HepG2 (cell line): Measurements from ENCODE around the gene FIBP. TPM values are rescaled to one million over a fixed set of nuclear protein-coding genes. Genes with fewer than 3 reads are reported as not detected.

ENCODE experiments used
- BHLHE40 ChIP-seq: IDR thresholded peaks from 2 replicates; pipeline ENCODE4 v1.6.1; 2011; ENCODE audit warnings: low read length, improper control_type of control experiment
- CREB1 ChIP-seq, 2 experiments: fragments of 450-650 bp in 1 of 2; IDR thresholded peaks; 2 replicates each; pipeline ENCODE4 v1.6.1; 2016 to 2017; ENCODE audit warnings: control low read depth in 1 of 2, mild to moderate bottlenecking in 1 of 2, missing compliant biosample characterization in 1 of 2, missing genetic modification characterization in 1 of 2
- EHMT2 ChIP-seq: fragments of 200-600 bp; sonication (generic); IDR thresholded peaks from 2 replicates; pipeline ENCODE4 v1.7.0; 2017; ENCODE audit warnings: antibody characterized with exemption, low read depth, low read length, borderline replicate concordance
- HNF4A ChIP-seq: sonication (generic); formaldehyde crosslinking; IDR thresholded peaks from 2 replicates; pipeline ENCODE4 v1.4.0; 2020; ENCODE audit warnings: missing genetic modification reagents
- MTERF4 ChIP-seq: sonication (generic); formaldehyde crosslinking; IDR thresholded peaks from 2 replicates; pipeline ENCODE4 v1.8.0; 2023; ENCODE audit warnings: mild to moderate bottlenecking, missing genetic modification reagents
- NPAS2 ChIP-seq: sonication (generic); formaldehyde crosslinking; IDR thresholded peaks from 2 replicates; pipeline ENCODE4 v1.8.0; 2022; ENCODE audit warnings: mild to moderate bottlenecking, missing genetic modification reagents, borderline replicate concordance
- NR0B2 ChIP-seq: sonication (generic); formaldehyde crosslinking; IDR thresholded peaks from 2 replicates; pipeline ENCODE4 v1.4.0; 2020; ENCODE audit warnings: mild to moderate bottlenecking, missing genetic modification reagents
- PHF20 ChIP-seq: sonication (generic); formaldehyde crosslinking; IDR thresholded peaks from 2 replicates; pipeline ENCODE4 v1.5.0; 2020; ENCODE audit warnings: mild to moderate bottlenecking, missing genetic modification reagents
- STAG1 ChIP-seq: sonication (generic); formaldehyde crosslinking; IDR thresholded peaks from 2 replicates; pipeline ENCODE4 v1.4.0; 2020; ENCODE audit warnings: missing genetic modification reagents
- TEAD3 ChIP-seq: optimal IDR thresholded peaks from 2 replicates; pipeline ENCODE3; 2016; ENCODE audit warnings: borderline replicate concordance
- ZNF280D ChIP-seq: sonication (generic); formaldehyde crosslinking; IDR thresholded peaks from 2 replicates; pipeline ENCODE4 v1.5.1; 2020; ENCODE audit warnings: mild to moderate bottlenecking, missing genetic modification reagents
- ZNF407 ChIP-seq: sonication (generic); formaldehyde crosslinking; IDR thresholded peaks from one replicate; pipeline ENCODE4 v1.5.1; 2020; ENCODE audit warnings: mild to moderate bottlenecking, missing genetic modification reagents; ENCODE audit errors: not compliant biosample characterization
- polyA plus RNA-seq, 8 experiments: library from polyadenylated mRNA; depleted of rRNA in 3 of 8; stranded (reverse) in 7 of 8; unstranded in 1 of 8; fragments of >200 nt; fragmentation: Illumina TruSeq in 4 of 8; extraction: Trizol in 4 of 8; gene quantifications; 2 replicates each; pipeline versions ENCODE4 v1.2.1 to v1.2.3, GENCODE V29; 2011 to 2016; ENCODE audit warnings: low read depth in 4 of 8, missing spikeins in 1 of 8, mixed read lengths in 1 of 8; ENCODE audit not compliant: insufficient read depth in 1 of 8
- total RNA-seq, 5 experiments: library from RNA; depleted of rRNA; stranded (reverse); fragments of >200 nt; fragmentation: Illumina TruSeq; extraction: Trizol; gene quantifications; 2 replicates each; pipeline ENCODE4 v1.2.3, GENCODE V29; 2016; ENCODE audit warnings: low read depth in 1 of 5

FIBP gene
- total and polyA plus RNA-seq, 2 of the 13 experiments (the other 11 are each of a cell fraction or from before 2014, with no cell fraction given), result 42.9 to 62.1 TPM

- TF ChIP-seq ZNF280D, result no peak
- TF ChIP-seq PHF20, result no peak
- TF ChIP-seq MTERF4, result no peak
- TF ChIP-seq STAG1 (CRISPR knock-in tag), result 0 out of 2 replicates have a peak, but pooled peaks have one; percentile 7
- no peak for TF ChIP-seq NR0B2
- TF ChIP-seq EHMT2, result no peak
- peak; percentile 83 for TF ChIP-seq BHLHE40
- TF ChIP-seq HNF4A (CRISPR knock-in tag), result no peak
- TF ChIP-seq CREB1 (IDR thresholded peaks at IDR 0.05), result peak; percentile 79
- peak; percentile 92 for TF ChIP-seq CREB1 (CRISPR knock-in tag; IDR thresholded peaks at IDR 0.05)
- no peak for TF ChIP-seq NPAS2
- peak; percentile 67 for TF ChIP-seq TEAD3
- no peak for TF ChIP-seq ZNF407 (CRISPR knock-in tag)
These were observed 12.0 kb upstream of the FIBP start, which contains the start of gene FOSL1 (continued) for GRCh38 chr11:65900125-65900898.
